HL-60/S4 (cell line): ENCODE data around the gene EML4.
"Not testable (repeated sequence)": the region's sequence is repeated elsewhere in the genome, so short reads cannot be mapped to it uniquely, and the experiment has no call there.

Experiments
- in situ Hi-C: fragments of 300-500 bp; cut with MboI; formaldehyde crosslinking; loops from 2 replicates; pipeline ENCODE4 v1.14.3; 2022; ENCODE audit warnings: low sequenced_read_pairs

Gene EML4

DNA sequence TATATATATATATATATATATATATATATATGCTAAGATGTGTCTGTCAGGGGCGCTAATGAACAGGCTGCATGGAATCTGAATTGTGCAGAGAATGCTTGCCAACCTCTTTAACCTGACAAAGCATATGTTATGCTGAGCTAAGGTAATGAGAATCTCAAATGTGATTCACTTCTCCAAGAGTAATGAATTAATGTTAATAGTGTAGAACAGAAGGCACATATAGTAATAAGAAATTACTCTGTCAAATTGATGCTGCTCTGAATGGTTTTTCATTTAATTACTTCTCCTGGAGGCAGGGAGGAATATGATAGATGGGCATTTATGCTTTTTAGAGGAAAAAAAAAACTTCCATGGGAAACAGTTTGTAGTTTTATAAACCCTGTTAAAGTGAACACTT is 156.5 kb downstream of the EML4 start:
- in situ Hi-C loops: no loop called here

- in situ Hi-C loops: no loop called here
Measured at GRCh38 chr2:42327125-42327524, 158.0 kb downstream of the EML4 start.

- in situ Hi-C loops: no loop called here
Measured at GRCh38 chr2:42328148-42328833, 159.1 kb downstream of the EML4 start.

DNA sequence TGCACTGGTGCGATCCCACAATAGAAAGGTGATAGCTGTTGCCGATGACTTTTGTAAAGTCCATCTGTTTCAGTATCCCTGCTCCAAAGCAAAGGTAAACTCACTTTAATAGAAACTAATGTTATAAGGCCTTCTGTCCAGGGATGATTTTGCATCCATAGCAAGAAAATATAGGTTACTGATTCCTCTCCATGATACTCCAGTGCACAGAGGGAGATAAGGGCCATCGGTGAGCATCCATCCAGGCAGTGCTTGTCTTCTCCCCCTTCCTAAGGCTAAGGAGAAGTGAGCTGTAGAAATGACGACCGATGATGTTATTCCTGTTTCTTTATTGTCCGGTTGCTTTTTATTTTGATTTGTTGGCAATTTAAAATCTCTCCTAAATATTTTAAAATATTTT is 159.8 kb downstream of the EML4 start:
- in situ Hi-C loops: no loop called here

DNA sequence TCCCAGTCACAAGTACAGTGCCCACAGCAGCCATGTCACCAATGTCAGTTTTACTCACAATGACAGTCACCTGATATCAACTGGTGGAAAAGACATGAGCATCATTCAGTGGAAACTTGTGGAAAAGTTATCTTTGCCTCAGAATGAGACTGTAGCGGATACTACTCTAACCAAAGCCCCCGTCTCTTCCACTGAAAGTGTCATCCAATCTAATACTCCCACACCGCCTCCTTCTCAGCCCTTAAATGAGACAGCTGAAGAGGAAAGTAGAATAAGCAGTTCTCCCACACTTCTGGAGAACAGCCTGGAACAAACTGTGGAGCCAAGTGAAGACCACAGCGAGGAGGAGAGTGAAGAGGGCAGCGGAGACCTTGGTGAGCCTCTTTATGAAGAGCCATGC is 160.6 kb downstream of the EML4 start:
- in situ Hi-C loops: no loop called here

GRCh38 chr2:42331569-42332284 is 162.6 kb downstream of the EML4 start:
- in situ Hi-C loops: no loop called here

GRCh38 chr2:42332575-42332974 is 163.4 kb downstream of the EML4 start:
- in situ Hi-C loops: no loop called here

DNA sequence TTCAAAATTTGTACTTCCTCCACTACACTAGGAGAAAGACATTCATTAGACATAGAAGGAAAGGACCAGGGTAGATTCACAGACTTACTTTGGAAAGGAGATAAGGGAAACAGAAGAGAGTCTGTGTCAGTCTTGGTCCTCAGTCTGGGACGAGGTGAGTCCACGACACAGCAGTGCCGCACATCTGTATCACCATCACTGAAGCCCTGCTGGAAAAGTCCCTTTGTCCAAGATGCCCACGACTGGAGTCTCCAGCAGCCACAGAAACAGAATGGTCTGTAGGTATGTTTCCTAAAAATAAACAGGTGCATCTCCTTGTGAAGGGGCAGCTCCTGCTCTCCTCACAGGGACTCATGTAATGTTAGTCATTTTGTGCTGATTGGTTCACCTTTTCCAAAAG is 164.4 kb downstream of the EML4 start:
- in situ Hi-C loops: no loop called here

- in situ Hi-C loops: no loop called here
Measured at GRCh38 chr2:42334220-42334619, 165.1 kb downstream of the EML4 start.

GRCh38 chr2:42334865-42335264 is 165.7 kb downstream of the EML4 start:
- in situ Hi-C loops: not testable (repeated sequence)

GRCh38 chr2:42335514-42336104 is 166.5 kb downstream of the EML4 start:
- in situ Hi-C loops: no loop called here

GRCh38 chr2:42336361-42336965 is 167.3 kb downstream of the EML4 start:
- in situ Hi-C loops: no loop called here

DNA sequence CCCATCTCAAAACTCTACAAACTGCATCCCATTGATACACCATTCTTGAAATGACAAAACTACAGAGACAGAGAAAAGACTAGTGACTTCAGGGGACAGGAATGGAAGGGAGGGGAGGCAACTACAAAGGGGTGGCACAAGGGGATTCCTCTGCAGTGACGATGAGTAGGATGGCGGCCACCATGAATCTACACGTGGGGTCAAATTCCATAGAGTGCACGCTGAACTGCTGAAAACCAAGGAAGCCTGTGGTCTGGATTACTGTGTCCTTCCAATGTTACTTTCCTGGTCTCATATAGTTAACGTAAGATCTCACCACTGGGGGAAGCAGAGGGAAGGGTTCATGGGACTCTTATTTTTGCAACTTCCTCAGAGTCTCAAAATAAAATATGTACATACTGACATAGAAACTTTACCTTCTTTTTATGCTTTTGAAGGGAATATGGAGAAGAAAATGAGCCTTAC is 168.2 kb downstream of the EML4 start:
- in situ Hi-C loops: no loop called here

- in situ Hi-C loops: no loop called here
Measured at GRCh38 chr2:42337846-42338566, 168.9 kb downstream of the EML4 start.

DNA sequence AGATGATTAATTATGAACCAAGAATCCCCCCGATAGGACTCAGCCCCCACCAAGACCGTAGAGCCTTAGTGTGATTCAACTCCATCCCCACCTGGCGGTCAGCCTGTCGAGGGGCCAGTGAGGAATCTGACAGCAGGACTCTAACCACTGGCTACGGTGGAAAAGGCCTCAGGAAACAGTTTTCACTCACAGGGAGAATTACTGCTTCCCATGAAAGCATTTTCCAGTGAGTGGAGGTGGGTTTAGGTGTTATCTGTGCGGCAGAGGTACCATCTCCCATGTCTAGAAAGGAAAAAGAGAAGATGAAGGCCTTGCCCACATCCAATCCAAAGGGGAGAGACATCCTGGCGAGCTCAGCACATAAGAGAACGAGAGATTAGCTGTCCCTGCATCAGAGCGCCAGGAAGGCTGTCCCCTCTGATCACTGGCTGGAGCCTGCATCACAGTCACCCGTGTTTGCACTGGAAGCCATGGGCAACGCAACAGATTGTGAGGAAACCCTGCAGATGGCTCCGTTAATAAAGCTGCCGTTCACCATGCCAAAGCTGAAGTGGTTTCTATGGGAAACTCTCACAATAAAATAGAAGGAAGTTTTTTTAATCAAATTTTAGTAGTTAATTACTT is 169.5 kb downstream of the EML4 start:
- in situ Hi-C loops: no loop called here

DNA sequence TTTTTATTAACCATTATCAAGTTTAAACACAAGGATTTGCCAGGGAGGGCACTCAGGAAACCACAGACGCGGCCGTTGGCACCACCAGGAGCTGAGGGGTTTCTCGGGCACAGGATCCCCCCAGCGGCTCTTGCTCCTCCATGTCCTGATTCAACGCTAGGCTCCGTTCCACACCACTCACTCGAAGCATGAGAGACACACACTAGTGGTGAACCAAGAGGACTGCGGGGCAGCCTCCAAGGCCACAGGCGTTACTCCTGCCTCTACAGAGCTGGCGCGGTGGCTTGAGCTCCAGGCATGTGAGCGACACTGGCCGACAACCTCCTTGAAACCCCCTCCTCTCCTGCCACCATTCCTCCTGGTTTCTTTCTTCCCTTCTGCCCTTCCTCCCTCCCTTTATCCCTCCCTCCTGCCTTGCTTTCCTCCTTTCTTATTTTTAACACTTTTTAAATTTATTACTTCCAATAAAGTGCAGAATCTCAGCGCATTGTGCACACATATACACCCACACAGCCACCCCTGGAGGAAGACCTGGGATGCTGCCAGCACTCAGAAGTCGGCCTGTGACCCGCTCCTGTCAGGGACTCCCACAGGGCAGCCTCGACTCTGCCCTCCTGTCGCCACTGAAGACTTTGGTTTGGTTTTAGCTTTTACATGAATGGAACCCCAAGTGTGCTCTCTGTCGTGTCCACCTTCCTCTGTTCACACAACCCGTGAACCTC is 170.2 kb downstream of the EML4 start:
- in situ Hi-C loops: no loop called here

DNA sequence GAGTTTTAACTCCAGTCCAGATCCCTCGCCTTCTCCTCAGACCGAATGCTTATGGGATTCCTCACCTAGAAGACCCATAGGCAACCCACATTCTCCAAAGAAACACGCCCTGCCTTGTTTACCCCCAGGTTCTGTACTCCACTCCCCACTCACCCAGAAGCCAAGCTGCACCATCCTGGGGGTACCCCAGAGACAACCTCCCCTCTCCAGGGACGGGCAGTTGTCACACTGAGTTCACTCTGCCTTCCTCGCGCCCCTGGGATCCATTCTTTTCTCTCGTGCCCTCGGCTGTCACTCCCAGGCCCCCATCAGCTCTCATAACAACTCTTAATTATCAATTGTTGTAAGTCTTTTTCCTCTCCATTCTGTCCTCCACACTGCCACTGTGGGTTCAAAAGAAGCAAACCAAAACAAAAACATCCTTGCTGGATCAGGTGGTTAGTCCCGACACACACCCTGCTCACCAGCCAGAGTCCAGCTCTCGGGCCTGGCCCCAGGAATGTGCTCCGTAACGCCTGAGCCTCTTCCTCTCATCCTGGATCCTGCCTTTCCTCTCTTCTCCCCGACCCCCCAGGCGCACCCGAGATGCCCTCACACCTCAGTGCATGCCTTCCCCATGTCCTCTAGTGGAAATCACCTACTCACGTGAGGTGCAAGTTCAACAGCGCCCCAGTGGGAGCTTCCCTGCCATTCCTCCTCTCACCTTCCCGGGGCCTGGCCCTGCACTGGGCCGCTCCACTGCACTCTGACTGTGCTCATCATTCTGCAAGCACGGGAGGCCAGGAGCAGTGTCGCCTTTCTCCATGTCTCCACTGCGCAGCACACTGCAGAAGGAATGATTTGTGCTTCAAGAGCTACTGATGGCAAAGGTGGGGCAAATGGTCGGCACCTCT is 171.1 kb downstream of the EML4 start:
- in situ Hi-C loops: no loop called here

DNA sequence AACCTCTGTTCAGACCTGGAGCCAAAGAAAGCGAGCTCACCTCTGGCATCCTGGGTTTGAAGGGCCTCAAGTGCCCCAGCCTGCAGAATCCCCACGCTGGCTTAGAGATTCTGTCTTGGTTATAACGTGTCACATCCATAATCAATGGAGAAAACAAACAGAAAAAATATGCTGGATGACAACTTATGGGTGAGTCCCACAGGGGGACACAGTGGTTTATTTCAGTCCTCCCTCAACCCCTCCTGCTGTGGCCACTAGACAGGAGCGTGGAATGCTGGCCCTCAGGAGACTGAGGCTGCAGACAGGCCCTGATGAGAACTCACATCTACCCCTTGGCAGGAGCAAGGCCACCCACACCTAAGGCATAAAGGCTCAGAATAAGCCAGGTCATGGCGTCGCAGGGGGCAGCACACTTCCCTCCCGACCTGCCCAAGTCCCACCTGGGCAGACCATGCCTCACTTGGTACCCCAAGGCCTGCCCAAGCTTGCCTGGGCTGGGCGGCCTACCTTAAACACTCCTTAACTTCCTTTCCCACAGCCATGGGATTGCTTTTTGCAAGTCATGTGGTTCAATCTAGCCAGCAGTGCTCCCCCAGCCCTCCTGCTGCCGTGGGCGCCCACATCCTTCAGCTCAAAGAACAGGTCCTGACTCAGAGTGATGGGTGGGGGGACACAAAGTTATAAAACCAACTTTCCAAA is 171.9 kb downstream of the EML4 start:
- in situ Hi-C loops: no loop called here
